HG03558 (cell line): ENCODE results near the gene CDK12.
A peak's percentile ranks its signal among the peaks of the same experiment; 100 is the strongest.
"Not testable (repeated sequence)": the region's sequence is repeated elsewhere in the genome, so short reads cannot be mapped to it uniquely, and the experiment has no call there.

Experiments used
- ATAC-seq: cut with Tn5 transposase; IDR thresholded peaks from one replicate; pipeline ENCODE4 v1.9.1; 2021; ENCODE audit warnings: moderate number of reproducible peaks; ENCODE audit not compliant: unreplicated experiment; ENCODE audit errors: extremely low read depth

Gene CDK12

DNA sequence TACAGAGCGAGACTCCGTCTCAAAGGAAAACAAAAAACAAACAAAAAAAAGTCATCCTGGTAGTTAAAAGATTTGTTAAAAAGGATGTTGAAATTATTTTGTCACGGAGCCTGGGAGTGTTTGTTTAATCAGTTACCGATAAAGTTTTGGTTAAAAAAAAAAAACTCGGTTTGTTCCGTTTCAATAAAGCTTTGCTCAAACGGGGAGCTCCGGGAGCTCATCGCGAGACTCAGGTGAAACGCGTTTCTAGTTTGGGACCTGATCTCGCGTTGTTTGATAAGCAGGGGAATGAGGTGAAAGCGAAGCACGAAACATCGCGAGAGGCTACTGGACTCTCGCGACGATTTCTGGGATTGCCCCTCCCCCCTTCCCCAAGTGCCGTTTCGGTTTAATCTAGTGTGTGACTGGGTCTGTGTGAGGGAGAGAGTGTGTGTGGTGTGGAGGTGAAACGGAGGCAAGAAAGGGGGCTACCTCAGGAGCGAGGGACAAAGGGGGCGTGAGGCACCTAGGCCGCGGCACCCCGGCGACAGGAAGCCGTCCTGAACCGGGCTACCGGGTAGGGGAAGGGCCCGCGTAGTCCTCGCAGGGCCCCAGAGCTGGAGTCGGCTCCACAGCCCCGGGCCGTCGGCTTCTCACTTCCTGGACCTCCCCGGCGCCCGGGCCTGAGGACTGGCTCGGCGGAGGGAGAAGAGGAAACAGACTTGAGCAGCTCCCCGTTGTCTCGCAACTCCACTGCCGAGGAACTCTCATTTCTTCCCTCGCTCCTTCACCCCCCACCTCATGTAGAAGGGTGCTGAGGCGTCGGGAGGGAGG lies at the start of gene CDK12:
Gene CDK12, plus strand, starts transcription at position 374 of the 813 bp plus-strand sequence. CDS start 586 bp downstream, outside the sequence.
- ATAC-seq, result peak; percentile 81

DNA sequence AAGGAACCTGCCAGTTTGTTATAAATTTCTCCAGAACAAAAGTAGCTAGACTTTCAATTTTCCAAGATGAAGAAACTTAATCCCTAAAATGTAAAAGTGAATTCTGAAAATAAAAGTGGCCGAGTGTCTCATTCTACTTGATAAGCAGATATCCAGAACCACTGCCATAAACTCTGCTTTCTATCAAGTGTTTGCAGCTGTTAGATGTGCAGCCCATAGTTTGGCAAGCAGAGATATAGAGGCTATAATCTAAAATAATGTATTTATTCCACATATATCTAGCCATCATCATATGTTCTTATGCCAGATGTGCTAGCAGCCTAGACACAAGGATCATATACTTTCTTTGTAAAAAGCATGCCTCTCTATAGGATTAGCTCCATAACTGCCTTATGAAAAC lies 45.1 kb upstream of the CDK12 start:
- ATAC-seq, result no peak

DNA sequence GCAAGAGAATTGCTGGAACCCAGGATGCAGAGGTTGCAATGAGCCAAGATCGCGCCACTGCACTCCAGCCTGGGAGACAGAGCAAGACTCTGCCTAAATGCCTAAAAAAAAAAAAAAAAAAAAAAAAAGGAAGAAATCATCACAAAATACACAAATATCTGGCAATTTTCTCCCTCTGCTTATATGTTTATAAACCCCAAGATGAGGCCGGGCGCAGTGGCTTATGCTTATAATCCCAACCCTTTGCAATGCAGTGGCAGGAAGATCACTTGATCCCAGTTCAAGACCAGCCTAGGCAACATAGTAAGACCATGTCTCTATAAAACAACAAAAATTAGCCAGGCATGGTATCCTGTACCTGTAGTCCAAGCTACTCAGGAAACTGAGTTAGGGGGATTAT lies 31.7 kb upstream of the CDK12 start:
- ATAC-seq, result no peak

DNA sequence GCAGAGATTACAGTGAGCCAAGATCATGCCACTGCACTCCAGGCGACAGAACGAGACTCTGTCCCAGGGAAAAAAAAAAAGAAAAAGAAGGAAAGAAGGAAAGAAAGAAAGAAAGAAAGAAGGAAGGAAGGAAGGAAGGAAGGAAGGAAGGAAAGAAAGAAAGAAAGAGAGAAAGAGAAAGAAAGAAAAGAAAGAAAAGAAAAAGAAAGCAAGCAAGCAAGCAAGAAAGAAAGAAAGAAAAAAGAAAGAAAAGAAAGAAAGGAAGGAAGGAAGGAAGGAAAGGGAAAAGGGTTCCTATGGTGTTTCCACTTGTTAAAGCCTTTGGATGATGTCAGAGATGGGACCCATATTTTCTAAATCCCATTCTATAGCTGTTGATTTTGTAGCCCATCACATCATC lies 21.4 kb upstream of the CDK12 start:
- ATAC-seq, result not testable (repeated sequence)

DNA sequence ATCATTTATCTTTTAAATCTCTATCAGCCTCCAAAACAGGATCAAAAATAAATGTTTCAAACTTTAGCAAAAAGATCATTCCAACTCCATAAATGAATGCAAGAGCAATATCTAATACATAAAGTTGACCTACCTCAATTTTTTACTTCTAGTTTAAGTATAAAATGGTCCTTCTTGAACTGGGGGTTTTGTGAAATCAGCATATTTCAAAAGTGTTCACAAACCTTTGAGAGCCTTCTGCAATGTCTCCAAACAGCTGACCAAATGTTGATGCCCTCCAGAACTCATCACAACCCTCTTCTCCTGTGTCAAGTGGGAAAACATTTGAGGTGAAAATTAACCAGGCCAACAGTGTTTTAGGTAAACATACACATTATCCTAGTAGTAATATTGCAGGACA lies 18.0 kb upstream of the CDK12 start:
- no peak for ATAC-seq

DNA sequence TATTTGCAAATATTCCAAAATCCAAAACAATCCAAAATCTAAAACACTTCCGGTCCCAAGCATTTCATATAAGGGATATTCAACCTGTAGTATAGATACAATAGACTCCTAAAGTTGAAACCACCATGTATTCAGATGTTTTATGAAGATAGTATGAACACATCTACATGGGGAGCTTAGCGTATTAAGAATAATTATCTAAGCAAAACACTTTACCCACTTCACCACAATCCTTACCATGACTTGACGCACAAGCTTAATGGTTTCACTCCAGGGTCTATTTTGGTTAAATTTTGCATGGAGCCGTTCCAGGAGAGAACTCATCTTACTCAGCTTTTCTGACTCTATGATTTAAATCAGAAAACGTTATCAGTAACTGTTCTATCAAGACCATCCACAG lies 13.7 kb upstream of the CDK12 start:
- no peak for ATAC-seq

DNA sequence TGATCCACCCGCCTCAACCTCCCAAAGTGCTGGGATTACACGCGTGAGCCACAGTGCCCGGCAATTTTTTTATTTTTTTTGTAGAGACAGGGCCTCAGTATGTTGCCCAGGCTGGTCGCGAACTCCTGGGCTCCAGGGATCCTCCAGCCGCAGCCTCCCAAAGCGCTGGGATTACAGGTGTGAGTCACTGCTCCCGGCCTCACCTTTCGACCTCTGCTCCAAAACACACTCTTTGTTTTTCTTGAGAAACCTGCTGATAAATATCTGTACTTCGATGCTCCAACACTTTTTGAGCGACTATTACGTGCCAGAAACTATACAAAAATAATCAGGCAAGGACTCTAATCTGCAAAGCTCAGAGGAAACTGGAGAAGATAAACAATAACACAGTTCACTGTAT lies 11.2 kb upstream of the CDK12 start:
- ATAC-seq, result no peak

DNA sequence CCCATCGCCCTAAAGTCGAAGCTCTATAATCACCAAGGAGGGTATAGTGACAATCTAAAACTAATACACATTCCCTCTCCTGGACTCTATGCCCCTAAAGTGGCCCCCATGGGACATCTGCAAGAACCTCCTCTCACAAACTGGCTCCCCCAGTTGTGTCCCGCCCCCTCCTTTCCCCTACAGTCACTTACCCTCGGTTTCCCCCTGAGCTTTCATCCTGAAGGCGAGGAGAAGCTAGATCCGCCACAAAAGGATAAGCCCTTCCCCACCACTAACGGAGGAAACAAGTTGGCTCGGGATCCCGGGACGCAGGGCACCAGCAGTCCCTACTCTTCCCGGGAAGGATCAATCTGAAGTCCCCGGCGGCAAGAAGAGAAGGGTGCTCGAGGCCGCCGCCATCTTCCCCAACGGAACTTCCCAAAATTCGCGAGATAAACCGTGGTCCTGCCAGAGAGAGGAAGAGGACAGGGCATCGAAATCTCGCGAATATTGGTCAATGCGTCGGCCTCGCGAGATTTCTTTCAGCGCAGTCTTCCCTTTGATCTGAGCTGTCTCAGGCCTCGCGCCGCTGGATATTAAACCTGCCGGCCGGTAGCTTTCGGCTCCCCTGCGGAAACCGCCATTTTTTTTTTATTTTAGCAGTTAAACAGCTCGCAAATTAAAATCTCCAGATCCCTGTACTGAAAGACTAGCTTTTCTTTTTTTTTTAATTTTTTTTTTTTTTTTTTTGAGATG lies 10.3 kb upstream of the CDK12 start, which contains the start of gene MED1:
Gene MED1, minus strand, starts transcription at position 417 of the 735 bp plus-strand sequence. Its CDS starts 201 bp downstream, at position 216.
- ATAC-seq, result peak; percentile 69

DNA sequence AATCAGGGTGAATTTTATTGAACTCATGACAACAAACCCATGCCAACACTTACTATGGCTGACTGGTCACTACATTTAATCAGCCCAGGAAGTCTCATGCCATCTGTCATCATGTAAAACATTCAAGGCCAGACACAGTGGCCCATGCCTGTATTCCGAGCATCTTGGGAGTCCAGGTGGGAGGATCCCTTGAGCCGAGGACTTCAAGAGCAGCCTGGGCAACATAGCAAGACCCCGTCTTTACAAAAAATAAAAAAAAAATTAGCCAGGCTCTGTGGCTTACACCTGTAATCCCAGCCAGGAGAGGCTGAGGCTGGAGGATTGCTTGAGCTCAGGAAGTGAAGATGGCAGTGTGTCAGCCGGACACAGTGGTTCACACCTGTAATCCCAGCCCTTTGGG lies 5.4 kb upstream of the CDK12 start:
- ATAC-seq, result no peak

DNA sequence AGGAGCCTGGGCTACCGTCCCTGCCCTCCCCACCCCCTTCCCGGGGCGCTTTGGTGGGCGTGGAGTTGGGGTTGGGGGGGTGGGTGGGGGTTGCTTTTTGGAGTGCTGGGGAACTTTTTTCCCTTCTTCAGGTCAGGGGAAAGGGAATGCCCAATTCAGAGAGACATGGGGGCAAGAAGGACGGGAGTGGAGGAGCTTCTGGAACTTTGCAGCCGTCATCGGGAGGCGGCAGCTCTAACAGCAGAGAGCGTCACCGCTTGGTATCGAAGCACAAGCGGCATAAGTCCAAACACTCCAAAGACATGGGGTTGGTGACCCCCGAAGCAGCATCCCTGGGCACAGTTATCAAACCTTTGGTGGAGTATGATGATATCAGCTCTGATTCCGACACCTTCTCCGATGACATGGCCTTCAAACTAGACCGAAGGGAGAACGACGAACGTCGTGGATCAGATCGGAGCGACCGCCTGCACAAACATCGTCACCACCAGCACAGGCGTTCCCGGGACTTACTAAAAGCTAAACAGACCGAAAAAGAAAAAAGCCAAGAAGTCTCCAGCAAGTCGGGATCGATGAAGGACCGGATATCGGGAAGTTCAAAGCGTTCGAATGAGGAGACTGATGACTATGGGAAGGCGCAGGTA lies 762 bp downstream of the CDK12 start:
- ATAC-seq, result no peak

DNA sequence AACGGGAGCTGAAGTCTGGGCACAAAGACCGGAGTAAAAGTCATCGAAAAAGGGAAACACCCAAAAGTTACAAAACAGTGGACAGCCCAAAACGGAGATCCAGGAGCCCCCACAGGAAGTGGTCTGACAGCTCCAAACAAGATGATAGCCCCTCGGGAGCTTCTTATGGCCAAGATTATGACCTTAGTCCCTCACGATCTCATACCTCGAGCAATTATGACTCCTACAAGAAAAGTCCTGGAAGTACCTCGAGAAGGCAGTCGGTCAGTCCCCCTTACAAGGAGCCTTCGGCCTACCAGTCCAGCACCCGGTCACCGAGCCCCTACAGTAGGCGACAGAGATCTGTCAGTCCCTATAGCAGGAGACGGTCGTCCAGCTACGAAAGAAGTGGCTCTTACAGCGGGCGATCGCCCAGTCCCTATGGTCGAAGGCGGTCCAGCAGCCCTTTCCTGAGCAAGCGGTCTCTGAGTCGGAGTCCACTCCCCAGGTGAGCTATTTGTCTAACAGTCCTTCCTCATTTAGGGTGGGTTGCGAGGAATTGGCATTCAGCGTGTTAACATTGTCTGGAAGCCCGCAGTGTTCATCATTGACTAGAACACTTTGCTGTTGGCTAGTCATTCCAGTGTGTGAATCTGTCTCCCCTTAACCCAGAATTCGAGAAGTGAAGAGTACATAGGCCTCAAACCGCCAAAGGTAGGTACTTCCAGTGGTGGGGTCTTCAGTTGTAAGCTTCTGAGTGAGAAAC lies 1.5 kb downstream of the CDK12 start:
- ATAC-seq, result no peak

DNA sequence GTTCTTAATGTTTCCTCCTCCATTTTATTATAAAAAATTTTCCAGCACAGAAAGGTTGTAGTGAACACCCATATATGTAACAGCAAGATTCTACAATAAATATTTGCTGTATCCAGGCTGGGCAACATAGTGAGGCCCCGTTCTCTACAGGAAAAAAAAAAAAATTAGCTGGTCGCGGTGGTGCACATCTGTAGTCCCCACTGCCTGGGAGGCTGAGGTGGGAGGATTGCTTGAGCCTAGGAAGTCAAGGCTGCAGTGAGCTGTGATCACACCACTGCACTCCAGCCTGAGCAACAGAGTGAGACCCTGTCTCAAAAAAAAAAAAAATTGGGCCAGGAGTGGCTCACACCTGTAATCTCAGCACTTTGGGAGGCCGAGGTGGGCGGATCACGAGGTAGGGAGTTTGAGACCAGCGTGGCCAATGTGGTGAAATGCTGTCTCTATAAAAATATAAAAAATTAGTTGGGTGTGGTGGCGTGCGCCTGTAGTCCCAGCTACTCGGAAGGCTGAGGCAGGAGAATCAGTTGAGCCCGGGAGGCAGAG lies 3.4 kb downstream of the CDK12 start:
- not testable (repeated sequence) for ATAC-seq

DNA sequence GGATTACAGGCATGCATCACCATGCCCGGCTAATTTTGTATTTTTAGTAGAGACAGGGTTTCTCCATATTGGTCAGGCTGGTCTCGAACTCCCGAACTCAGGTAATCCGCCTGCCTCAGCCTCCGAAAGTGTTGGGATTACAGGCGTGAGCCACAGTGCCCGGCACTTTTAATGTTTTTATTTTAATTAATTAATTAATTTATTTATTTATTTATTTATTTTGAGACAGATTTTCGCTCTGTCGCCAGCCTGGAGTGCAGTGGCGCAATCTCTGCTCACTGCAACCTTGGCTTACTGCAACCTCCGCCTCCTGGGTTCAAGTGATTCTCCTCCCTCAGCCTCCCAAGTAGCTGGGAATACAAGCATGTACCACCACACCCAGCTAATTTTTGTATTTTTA lies 7.3 kb downstream of the CDK12 start:
- ATAC-seq, result not testable (repeated sequence)

DNA sequence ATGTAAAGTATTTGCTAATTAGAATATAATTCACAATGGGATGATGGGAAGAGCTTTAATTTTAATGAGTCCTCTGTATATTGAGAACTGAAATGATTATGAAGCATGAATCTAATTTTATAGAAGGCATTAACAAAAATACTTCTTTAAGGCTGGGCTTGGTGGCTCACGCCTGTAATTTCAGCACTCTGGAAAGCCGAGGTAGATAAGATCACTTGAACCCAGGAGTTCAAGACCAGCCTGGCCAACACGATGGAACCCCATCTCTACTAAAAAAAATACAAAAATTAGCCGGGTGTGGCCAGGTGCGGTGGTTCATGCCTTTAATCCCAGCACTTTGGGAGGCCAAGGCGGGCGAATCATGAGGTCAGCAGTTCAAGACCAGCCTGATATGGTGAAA lies 12.0 kb downstream of the CDK12 start:
- ATAC-seq, result no peak

DNA sequence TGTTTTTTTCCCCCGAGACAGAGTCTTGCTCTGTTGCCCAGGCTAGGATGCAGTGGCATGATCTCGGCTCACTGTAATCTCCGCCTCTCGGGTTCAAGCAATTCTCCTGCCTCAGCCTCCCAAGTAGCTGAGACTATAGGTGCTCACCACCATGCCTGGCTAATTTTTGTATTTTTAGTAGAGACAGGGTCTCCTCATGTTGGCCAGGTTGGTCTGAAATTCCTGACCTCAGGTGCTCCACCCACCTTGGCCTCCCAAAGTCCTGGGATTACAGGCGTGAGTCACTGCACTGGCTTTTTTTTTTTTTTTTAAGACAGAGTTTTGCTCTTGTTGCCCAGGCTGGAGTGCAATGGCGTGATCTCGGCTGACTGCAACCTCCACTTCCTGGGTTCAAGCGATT lies 18.3 kb downstream of the CDK12 start:
- not testable (repeated sequence) for ATAC-seq

DNA sequence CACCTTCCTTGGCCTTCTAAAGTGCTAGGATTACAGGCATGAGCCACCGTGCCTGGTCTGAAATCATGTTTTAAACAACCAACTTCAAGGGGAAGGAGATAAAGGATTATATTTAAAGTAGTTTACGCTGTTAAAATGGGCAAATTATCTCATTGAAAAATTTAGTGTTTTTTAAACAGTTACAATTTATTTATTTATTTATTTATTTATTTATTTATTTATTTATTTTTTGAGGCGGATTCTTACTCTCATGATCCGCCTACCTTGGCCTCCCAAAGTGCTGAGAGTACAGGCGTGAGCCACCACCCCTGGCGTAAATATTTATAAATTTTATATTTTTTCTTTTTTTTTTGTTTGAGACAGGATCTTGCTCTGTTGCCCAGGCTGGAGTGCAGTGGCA lies 22.2 kb downstream of the CDK12 start:
- no peak for ATAC-seq

DNA sequence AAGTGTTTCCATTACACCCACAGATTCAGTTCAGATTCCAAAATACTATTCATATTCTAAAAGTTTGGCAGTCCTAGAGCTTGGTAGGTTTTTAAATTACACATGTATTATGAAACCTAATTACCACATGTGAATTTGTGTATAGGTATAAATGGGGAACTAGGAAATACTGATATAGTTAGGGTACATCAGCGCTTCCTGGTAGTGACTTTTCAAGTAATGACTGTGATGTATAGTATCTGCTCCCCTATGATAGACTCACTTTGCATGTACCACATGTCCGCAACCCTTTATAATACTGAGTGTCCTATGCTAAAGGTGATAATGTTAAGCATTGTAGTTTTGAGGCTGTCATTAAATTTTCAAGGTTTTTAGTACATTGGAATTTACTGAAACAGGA lies 22.9 kb downstream of the CDK12 start:
- no peak for ATAC-seq

DNA sequence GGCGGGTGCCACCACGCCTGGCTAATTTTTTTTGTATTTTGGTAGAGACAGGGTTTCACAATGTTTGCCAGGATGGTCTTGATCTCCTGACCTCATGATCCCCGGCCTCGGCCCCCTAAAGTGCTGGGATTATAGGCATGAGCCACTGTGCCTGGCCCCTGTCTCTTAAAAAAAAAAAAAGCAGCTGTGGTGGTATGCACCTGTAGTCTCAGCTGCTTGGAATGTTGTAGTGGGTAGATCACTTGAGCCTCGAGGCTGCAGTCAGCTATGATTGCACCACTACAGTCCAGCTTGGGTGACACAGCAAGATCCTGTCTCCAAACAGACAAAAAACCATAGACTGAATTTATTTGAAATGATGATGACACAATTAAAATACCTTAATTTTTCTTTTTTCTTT lies 24.3 kb downstream of the CDK12 start:
- ATAC-seq, result no peak

DNA sequence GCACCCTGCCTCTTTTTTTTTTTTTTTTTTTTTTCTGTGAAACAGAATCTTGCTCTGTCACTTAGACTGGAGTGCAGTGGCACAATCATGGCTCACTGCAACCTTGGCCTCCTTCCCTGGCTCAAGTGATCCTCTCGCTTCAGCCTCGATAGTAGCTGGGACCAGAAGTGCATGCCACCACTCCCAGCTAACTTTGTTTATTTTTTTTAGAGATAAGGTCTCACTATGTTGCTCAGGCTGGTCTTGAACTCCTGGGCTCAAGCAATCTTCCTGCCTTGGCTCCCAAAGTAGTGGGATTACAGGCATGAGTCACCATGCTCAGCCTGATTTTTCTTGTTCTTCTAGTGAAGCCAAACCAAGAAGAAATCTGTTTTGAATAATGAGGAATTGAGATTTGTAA lies 25.0 kb downstream of the CDK12 start:
- no peak for ATAC-seq

DNA sequence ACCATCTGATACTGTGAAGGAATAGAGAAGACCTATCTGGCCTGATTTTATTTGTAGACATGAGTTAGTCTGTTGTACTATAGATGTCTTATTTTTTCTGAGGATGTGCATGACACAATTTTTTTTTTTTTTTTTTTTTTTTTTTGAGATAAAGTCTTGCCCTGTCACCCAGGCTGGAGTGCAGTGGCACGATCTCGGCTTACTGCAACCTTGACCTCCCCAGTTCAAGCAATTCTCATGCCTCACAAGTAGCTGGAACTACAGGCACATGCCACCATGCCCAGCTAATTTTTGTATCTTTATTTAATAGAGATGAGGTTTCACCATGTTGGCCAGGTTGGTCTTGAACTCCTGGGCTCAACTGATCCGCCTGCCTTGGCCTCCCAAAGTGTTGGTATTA lies 26.2 kb downstream of the CDK12 start:
- not testable (repeated sequence) for ATAC-seq
